D721Med (cell line): ENCODE measurements around the gene TH.
A peak's percentile ranks its signal among the peaks of the same experiment; 100 is the strongest.

ENCODE experiments used
- DNase-seq: peaks from one replicate; pipeline ENCODE4 v3.0.0; 2011; ENCODE audit warnings: low spot score; ENCODE audit not compliant: insufficient read length
- FAIRE-seq: peaks from 2 replicates; lab custom pipeline; 2011; peaks lifted over from hg19 to GRCh38; lab: Jason Lieb, UNC
- CTCF ChIP-seq: IDR thresholded peaks from 2 replicates; pipeline ENCODE4 v1.5.1; 2012; ENCODE audit warnings: mild to moderate bottlenecking, control low read depth; ENCODE audit not compliant: insufficient read depth; ENCODE audit errors: missing control alignments

TH gene

GRCh38 chr11:2160736-2161259 lies 10.8 kb downstream of the TH start, which contains the start of gene INS:
TSS of gene INS (minus strand) at chr11:2161209. CDS start at chr11:2160971, 238 bp downstream.
- no peak for TF ChIP-seq CTCF
- DNase-seq (no peak), FAIRE-seq (no peak)

GRCh38 chr11:2159536-2160413 lies 11.8 kb downstream of the TH start:
- FAIRE-seq, result no peak
- DNase-seq, result no peak
- TF ChIP-seq CTCF, result no peak

GRCh38 chr11:2158966-2159365 lies 12.6 kb downstream of the TH start:
- TF ChIP-seq CTCF, result no peak
- no peak for FAIRE-seq
- DNase-seq, result no peak

GRCh38 chr11:2158296-2158737 lies 13.3 kb downstream of the TH start:
- FAIRE-seq, result no peak
- DNase-seq, result no peak
- no peak for TF ChIP-seq CTCF

- FAIRE-seq, result no peak
- no peak for DNase-seq
- no peak for TF ChIP-seq CTCF
Observed at GRCh38 chr11:2157294-2158040, 14.1 kb downstream of the TH start.

GRCh38 chr11:2156416-2157182 lies 15.0 kb downstream of the TH start:
- no peak for FAIRE-seq

More at GRCh38 chr11:2156416-2157182, 15.0 kb downstream of the TH start:
- TF ChIP-seq CTCF, result peak; percentile 67
- no peak for DNase-seq
